ENCODE data around the gene SLC47A1. TPM values are rescaled to one million over a fixed set of nuclear protein-coding genes. Genes with fewer than 3 reads are reported as not detected.
A peak's percentile ranks its signal among the peaks of the same experiment; 100 is the strongest.

The SLC47A1 gene
- total and polyA plus RNA-seq, 4 donors: 34.8 to 69.2 (median 37.2) TPM

- Histone ChIP-seq H3K27ac (ENCODE audit: low read depth in 1 of 2, low read length in 2 of 2) (no peak overlapping the region), H3K9me3 (ENCODE audit: control insufficient read depth in 4 of 4, low read length in 3 of 4) (no peaks in the 10 kb centered on the region), H3K4me3 (ENCODE audit: low read depth in 1 of 3, low read length in 3 of 3) (no peak overlapping the region), H3K9ac (ENCODE audit: low read depth in 1 of 2, low read length in 2 of 2) (no peak overlapping the region), H3K36me3 (ENCODE audit: control insufficient read depth in 4 of 4, insufficient read depth in 3 of 4, low read depth in 1 of 4, low read length in 3 of 4) (peaks cover 0 to 17% (median 11%) of the 10 kb centered on the region in 4 donors), H3K4me1 (ENCODE audit: control insufficient read depth in 4 of 4, insufficient read depth in 4 of 4, low read length in 3 of 4) (peaks cover 6 to 23% (median 11%) of the 10 kb centered on the region in 4 donors), H3K27me3 (ENCODE audit: control insufficient read depth in 4 of 4, insufficient read depth in 4 of 4, low read length in 3 of 4) (no peaks in the 10 kb centered on the region)
- DNase-seq (ENCODE audit: low spot score): no peak
- WGBS: 92% methylated on average over 1 of the region's 1 CpG
- no peak for TF ChIP-seq TAF1 (conservative IDR thresholded peaks at IDR 0.05)
- TF ChIP-seq YY1 (IDR thresholded peaks at IDR 0.05): no peak
- TF ChIP-seq, protein P1, sequence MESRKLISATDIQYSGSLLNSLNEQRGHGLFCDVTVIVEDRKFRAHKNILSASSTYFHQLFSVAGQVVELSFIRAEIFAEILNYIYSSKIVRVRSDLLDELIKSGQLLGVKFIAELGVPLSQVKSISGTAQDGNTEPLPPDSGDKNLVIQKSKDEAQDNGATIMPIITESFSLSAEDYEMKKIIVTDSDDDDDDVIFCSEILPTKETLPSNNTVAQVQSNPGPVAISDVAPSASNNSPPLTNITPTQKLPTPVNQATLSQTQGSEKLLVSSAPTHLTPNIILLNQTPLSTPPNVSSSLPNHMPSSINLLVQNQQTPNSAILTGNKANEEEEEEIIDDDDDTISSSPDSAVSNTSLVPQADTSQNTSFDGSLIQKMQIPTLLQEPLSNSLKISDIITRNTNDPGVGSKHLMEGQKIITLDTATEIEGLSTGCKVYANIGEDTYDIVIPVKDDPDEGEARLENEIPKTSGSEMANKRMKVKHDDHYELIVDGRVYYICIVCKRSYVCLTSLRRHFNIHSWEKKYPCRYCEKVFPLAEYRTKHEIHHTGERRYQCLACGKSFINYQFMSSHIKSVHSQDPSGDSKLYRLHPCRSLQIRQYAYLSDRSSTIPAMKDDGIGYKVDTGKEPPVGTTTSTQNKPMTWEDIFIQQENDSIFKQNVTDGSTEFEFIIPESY (IDR thresholded peaks at IDR 0.05): no peak
- no peak for TF ChIP-seq FOXA2 (IDR thresholded peaks at IDR 0.05)
- TF ChIP-seq SP1 (IDR thresholded peaks at IDR 0.05): no peak
- no peak for TF ChIP-seq GABPA (IDR thresholded peaks at IDR 0.05 in 1 of 2, conservative IDR thresholded peaks at IDR 0.05 in 1 of 2)
- no peak for TF ChIP-seq HNF4G (IDR thresholded peaks at IDR 0.05)
- TF ChIP-seq MAX (IDR thresholded peaks at IDR 0.05): no peak
- no peak for TF ChIP-seq EGR1 (IDR thresholded peaks at IDR 0.05; ENCODE audit: low read depth in 2 of 2)
- TF ChIP-seq NR2F2 (IDR thresholded peaks at IDR 0.05): no peak
- no peak for TF ChIP-seq JUND (IDR thresholded peaks at IDR 0.05)
- TF ChIP-seq RXRA (IDR thresholded peaks at IDR 0.05): no peak
Measured at GRCh38 chr17:19568016-19568350, 34.3 kb downstream of the SLC47A1 start.

DNA sequence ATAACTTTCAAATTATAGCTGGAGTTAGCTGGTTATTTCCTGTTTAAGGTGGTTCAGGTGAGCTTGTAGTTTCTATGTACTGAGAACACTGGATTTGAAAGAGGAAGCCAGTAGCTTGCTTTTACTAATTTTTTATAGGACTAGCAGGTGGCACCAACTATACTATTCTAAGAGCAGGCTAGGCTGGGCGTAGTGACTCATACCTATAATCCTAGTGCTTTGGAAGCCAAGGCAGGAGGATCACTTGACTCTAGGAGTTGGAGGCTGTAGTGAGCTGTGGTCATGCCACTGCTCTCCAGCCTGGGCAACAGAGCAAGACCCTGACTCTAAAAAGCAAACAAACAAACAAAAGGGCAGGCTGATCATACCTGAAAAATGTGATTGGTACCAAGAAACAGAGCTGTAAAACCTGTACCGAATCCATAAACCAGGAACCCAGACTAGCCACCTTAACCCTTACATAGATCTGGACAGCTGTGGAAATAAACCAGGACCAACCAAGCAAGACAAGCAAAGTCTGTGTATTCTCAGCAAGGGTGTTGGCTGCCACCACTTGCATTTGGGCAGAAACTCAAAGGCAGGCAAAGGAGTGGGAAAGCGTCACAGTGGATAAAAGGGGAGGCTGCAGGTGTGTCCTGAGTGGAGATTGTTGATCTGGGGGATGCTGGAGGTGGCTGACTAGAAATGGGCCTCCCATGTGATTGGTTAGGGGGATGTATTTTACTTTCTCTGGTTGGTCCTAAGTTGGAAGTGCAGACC is 36.3 kb downstream of the SLC47A1 start:
- 44% methylated on average over 3 of the region's 3 CpGs for WGBS
- Histone ChIP-seq H3K4me3 (ENCODE audit: low read depth in 1 of 3, low read length in 3 of 3) (no peak overlapping the region), H3K36me3 (ENCODE audit: control insufficient read depth in 4 of 4, insufficient read depth in 3 of 4, low read depth in 1 of 4, low read length in 3 of 4) (peaks cover 0 to 17% (median 10%) of the 10 kb centered on the region in 4 donors), H3K9me3 (ENCODE audit: control insufficient read depth in 4 of 4, low read length in 3 of 4) (no peaks in the 10 kb centered on the region), H3K9ac (ENCODE audit: low read depth in 1 of 2, low read length in 2 of 2) (no peak overlapping the region), H3K4me1 (ENCODE audit: control insufficient read depth in 4 of 4, insufficient read depth in 4 of 4, low read length in 3 of 4) (peaks cover 6 to 23% (median 11%) of the 10 kb centered on the region in 4 donors), H3K27me3 (ENCODE audit: control insufficient read depth in 4 of 4, insufficient read depth in 4 of 4, low read length in 3 of 4) (no peaks in the 10 kb centered on the region), H3K27ac (ENCODE audit: low read depth in 1 of 2, low read length in 2 of 2) (peak overlapping the region; percentile 75 to 82)
- no peak for DNase-seq (ENCODE audit: low spot score)
- TF ChIP-seq HNF4A (conservative IDR thresholded peaks at IDR 0.05) (no peak), ATF3 (IDR thresholded peaks at IDR 0.05) (no peak), EGR1 (IDR thresholded peaks at IDR 0.05; ENCODE audit: low read depth in 2 of 2) (no peak), JUND (IDR thresholded peaks at IDR 0.05) (no peak), FOXA2 (IDR thresholded peaks at IDR 0.05) (no peak)
- TF ChIP-seq, protein P1 (IDR thresholded peaks at IDR 0.05): no peak
